Loucy (cell line): Measurements from ENCODE around the gene TMTC1.

Experiments
- CTCF ChIP-seq: fragments of 200-600 bp; sonication (generic); conservative IDR thresholded peaks from 2 replicates; pipeline ENCODE4 v1.5.1; 2014; ENCODE audit warnings: mild to moderate bottlenecking, antibody characterized with exemption, low read length
- EZH2phosphoT487 ChIP-seq: fragments of 200-600 bp; IDR thresholded peaks from 2 replicates; pipeline ENCODE4 v1.6.1; 2018; ENCODE audit warnings: antibody characterized with exemption, mild to moderate bottlenecking, moderate library complexity, borderline replicate concordance

GRCh38 chr12:29534935-29535334 lies 248.8 kb downstream of the TMTC1 start:
- TF ChIP-seq CTCF (no peak), EZH2phosphoT487 (no peak)
